H9 (cell line): ENCODE measurements around the gene PRAME. TPM values are rescaled to one million over a fixed set of nuclear protein-coding genes. Genes with fewer than 3 reads are reported as not detected.

Experiments used
- DNase-seq: peaks from one replicate; pipeline ENCODE4 v3.0.0-alpha.2; 2017
- H2AFZ ChIP-seq: one replicate; pipeline ENCODE4 v1.6.1; 2013; ENCODE audit warnings: mild to moderate bottlenecking, low read length, control low read depth, moderate library complexity
- H2AK5ac ChIP-seq: 2 replicates; pipeline ENCODE4 v1.6.1; 2013; ENCODE audit warnings: low read length, control low read depth, mixed read lengths; ENCODE audit not compliant: insufficient read length
- H2BK120ac ChIP-seq: one replicate; pipeline ENCODE4 v1.6.1; 2013; ENCODE audit warnings: low read depth, mild to moderate bottlenecking, low read length, control low read depth, inconsistent platforms; ENCODE audit not compliant: poor library complexity, severe bottlenecking
- H2BK12ac ChIP-seq: 2 replicates; pipeline ENCODE4 v1.6.1; 2013; ENCODE audit warnings: low read length, control low read depth, mixed read lengths, low read depth; ENCODE audit not compliant: insufficient read length
- H2BK15ac ChIP-seq: 2 replicates; pipeline ENCODE4 v1.6.1; 2013; ENCODE audit warnings: low read depth, low read length, control low read depth
- H2BK20ac ChIP-seq: one replicate; pipeline ENCODE4 v1.6.1; 2013; ENCODE audit warnings: low read depth, mild to moderate bottlenecking, low read length, control low read depth, inconsistent platforms; ENCODE audit not compliant: poor library complexity, severe bottlenecking
- H2BK5ac ChIP-seq: 2 replicates; pipeline ENCODE4 v1.6.1; 2013; ENCODE audit warnings: low read length, control low read depth, mixed read lengths; ENCODE audit not compliant: insufficient read length
- H3K14ac ChIP-seq: 2 replicates; pipeline ENCODE4 v1.6.1; 2013; ENCODE audit warnings: low read length, control low read depth; ENCODE audit not compliant: insufficient read depth
- H3K18ac ChIP-seq: 2 replicates; pipeline ENCODE4 v1.6.1; 2013; ENCODE audit warnings: low read depth, mild to moderate bottlenecking, mixed read lengths, low read length, control low read depth; ENCODE audit not compliant: insufficient read length
- H3K23ac ChIP-seq: 2 replicates; pipeline ENCODE4 v1.6.1; 2013; ENCODE audit warnings: low read length, control low read depth, mixed read lengths, low read depth; ENCODE audit not compliant: insufficient read length
- H3K23me2 ChIP-seq: 2 replicates; pipeline ENCODE4 v1.6.1; 2013; ENCODE audit warnings: low read depth, mild to moderate bottlenecking, mixed read lengths, low read length, control low read depth; ENCODE audit not compliant: insufficient read length, poor library complexity, severe bottlenecking
- H3K27ac ChIP-seq: 2 replicates; pipeline ENCODE4 v1.5.1; 2013; ENCODE audit warnings: low read length, control low read depth, mixed read lengths, low read depth; ENCODE audit not compliant: insufficient read length
- H3K27me3 ChIP-seq: 2 replicates; pipeline ENCODE4 v1.6.1; 2013; ENCODE audit warnings: low read length, control low read depth, inconsistent platforms; ENCODE audit not compliant: insufficient read depth
- H3K4ac ChIP-seq: 2 replicates; pipeline ENCODE4 v1.6.1; 2013; ENCODE audit warnings: low read depth, mild to moderate bottlenecking, control low read depth, inconsistent platforms, low read length, moderate library complexity
- H3K4me1 ChIP-seq: 2 replicates; pipeline ENCODE4 v1.6.1; 2013; ENCODE audit warnings: low read length, control low read depth, inconsistent platforms; ENCODE audit not compliant: insufficient read depth
- H3K4me2 ChIP-seq: 2 replicates; pipeline ENCODE4 v1.6.1; 2013; ENCODE audit warnings: low read length, control low read depth, mixed read lengths; ENCODE audit not compliant: insufficient read length, insufficient read depth
- H3K56ac ChIP-seq: 2 replicates; pipeline ENCODE4 v1.6.1; 2013; ENCODE audit warnings: low read depth, mild to moderate bottlenecking, mixed read lengths, low read length, control low read depth; ENCODE audit not compliant: insufficient read length
- H3K79me1 ChIP-seq: 2 replicates; pipeline ENCODE4 v1.6.1; 2013; ENCODE audit warnings: low read depth, mild to moderate bottlenecking, moderate library complexity, low read length, control low read depth, inconsistent platforms; ENCODE audit not compliant: insufficient read depth, poor library complexity, severe bottlenecking
- H3K79me2 ChIP-seq: 2 replicates; pipeline ENCODE4 v1.6.1; 2013; ENCODE audit warnings: low read length, control low read depth, inconsistent platforms; ENCODE audit not compliant: insufficient read depth
- H3K9ac ChIP-seq: 2 replicates; pipeline ENCODE4 v1.6.1; 2013; ENCODE audit warnings: low read length, control low read depth, mixed read lengths; ENCODE audit not compliant: insufficient read length; ENCODE audit errors: extremely low read depth
- H3K9me3 ChIP-seq: one replicate; pipeline ENCODE4 v1.6.1; 2013; ENCODE audit warnings: low read depth, low read length, inconsistent platforms; ENCODE audit not compliant: control insufficient read depth
- H3T11ph ChIP-seq: one replicate; pipeline ENCODE4 v1.6.1; 2013; ENCODE audit warnings: mild to moderate bottlenecking, low read length, control low read depth, inconsistent platforms
- H4K20me1 ChIP-seq: one replicate; pipeline ENCODE4 v1.6.1; 2013; ENCODE audit not compliant: control insufficient read depth, insufficient read length, insufficient read depth
- H4K5ac ChIP-seq: 2 replicates; pipeline ENCODE4 v1.6.1; 2013; ENCODE audit warnings: low read depth, mild to moderate bottlenecking, mixed read lengths, low read length, control low read depth; ENCODE audit not compliant: insufficient read length
- H4K8ac ChIP-seq: replicated peaks from 2 replicates; pipeline ENCODE4 v1.6.1; 2013; ENCODE audit warnings: low read length, control low read depth, mixed read lengths, low read depth; ENCODE audit not compliant: insufficient read length
- H4K91ac ChIP-seq: 2 replicates; pipeline ENCODE4 v1.6.1; 2013; ENCODE audit warnings: low read depth, mild to moderate bottlenecking, moderate library complexity, mixed read lengths, low read length, control low read depth; ENCODE audit not compliant: insufficient read length
- H3K27ac Mint-ChIP-seq, 3 experiments: 2 replicates in 2 of 3; 3 replicates in 1 of 3; pipeline ENCODE4 v1.8.0; 2020 to 2021; ENCODE audit warnings: mixed read lengths in 3 of 3, mild to moderate bottlenecking in 1 of 3, moderate library complexity in 1 of 3
- H3K27me3 Mint-ChIP-seq: 2 replicates; pipeline ENCODE4 v1.8.0; 2021; ENCODE audit warnings: low read depth, mild to moderate bottlenecking, moderate library complexity, mixed read lengths
- H3K36me3 Mint-ChIP-seq, 3 experiments: 2 replicates in 2 of 3; 3 replicates in 1 of 3; pipeline ENCODE4 v1.8.0; 2020 to 2021; ENCODE audit warnings: low read depth in 3 of 3, mixed read lengths in 3 of 3; ENCODE audit not compliant: insufficient read depth in 1 of 3
- H3K4me1 Mint-ChIP-seq, 2 experiments: 2 replicates each; pipeline ENCODE4 v1.8.0; 2020; ENCODE audit warnings: mixed read lengths in 2 of 2
- H3K4me3 Mint-ChIP-seq, 2 experiments: 2 replicates in 1 of 2; 3 replicates in 1 of 2; pipeline ENCODE4 v1.8.0; 2020 to 2021; ENCODE audit warnings: mild to moderate bottlenecking in 2 of 2, mixed read lengths in 2 of 2, moderate library complexity in 1 of 2
- H3K9me3 Mint-ChIP-seq, 2 experiments: 2 replicates in 1 of 2; 3 replicates in 1 of 2; pipeline ENCODE4 v1.8.0; 2020; ENCODE audit warnings: mild to moderate bottlenecking in 2 of 2, mixed read lengths in 2 of 2, moderate library complexity in 1 of 2
- CTCF ChIP-seq: fragments of 200-600 bp; sonication (generic); conservative IDR thresholded peaks from 3 replicates; pipeline ENCODE4 v1.8.0; 2021; ENCODE audit warnings: antibody characterized with exemption, mild to moderate bottlenecking
- WGBS: extraction: QIAGEN DNeasy Blood & Tissue Kit; methylation state at CpG from one replicate; pipeline ENCODE4 v1.1.7; 2013; ENCODE audit warnings: missing lambda C conversion rate, low lambda C conversion rate, mixed read lengths; ENCODE audit not compliant: insufficient read length; ENCODE audit errors: extremely low coverage; 5-methylcytosine and 5-hydroxymethylcytosine counted together
- total RNA-seq: library from RNA; stranded (reverse); gene quantifications from 2 replicates; pipeline ENCODE4 v1.2.1, GENCODE V29; 2021

Gene PRAME
- total RNA-seq, 1 experiment from 2014 or later, result 0.31 TPM

- Histone ChIP-seq H3K18ac (no peak overlapping the region), H3K27me3 (peaks cover 38% of the 10 kb centered on the region; the same call in 1 of the 2 replicates), H3K27ac (no peak overlapping the region), H3K56ac (no peak overlapping the region), H3K4ac (no peak overlapping the region), H2BK12ac (no peak overlapping the region), H2BK20ac (no peak overlapping the region), H2BK5ac (no peak overlapping the region), H4K91ac (no peak overlapping the region), H3K23me2 (no peaks in the 10 kb centered on the region), H3K79me2 (no peaks in the 10 kb centered on the region), H2AK5ac (no peak overlapping the region), H3T11ph (no peak overlapping the region), H4K20me1 (no peaks in the 10 kb centered on the region), H3K9ac (no peak overlapping the region), H3K4me1 (no peaks in the 10 kb centered on the region), H4K5ac (no peak overlapping the region), H3K9me3 (no peaks in the 10 kb centered on the region), H2AFZ (no peak overlapping the region), H2BK15ac (no peak overlapping the region), H4K8ac (no peak overlapping the region), H3K14ac (no peak overlapping the region), H2BK120ac (no peak overlapping the region), H3K79me1 (no peaks in the 10 kb centered on the region), H3K4me2 (no peak overlapping the region), H3K23ac (no peak overlapping the region)
- H3K27ac Mint-ChIP-seq, result no peak overlapping the region; a peak in 1 of 7 replicates
- peak; percentile 76 for DNase-seq
- TF ChIP-seq CTCF, result peak; percentile 62
- no peaks in the 10 kb centered on the region for H3K4me1 Mint-ChIP-seq
- peaks cover 6% of the 10 kb centered on the region in 2 experiments; a peak in 4 of 5 replicates for H3K9me3 Mint-ChIP-seq
- WGBS, result no CpG with 5 or more reads among the region's 4 CpGs
- no peaks in the 10 kb centered on the region; a peak in 1 of 7 replicates for H3K36me3 Mint-ChIP-seq
- no peak overlapping the region for H3K4me3 Mint-ChIP-seq
- peaks cover 95% of the 10 kb centered on the region for H3K27me3 Mint-ChIP-seq
These were observed 6.4 kb downstream of the PRAME start for GRCh38 chr22:22552630-22553029.
